LNCaP clone FGC (cell line): ENCODE measurements around the gene PFKFB2.

Experiments used
- DNase-seq: peaks from one replicate; pipeline ENCODE4 v3.0.0-alpha.2; 2011; ENCODE audit warnings: low read depth
- H3K4me3 ChIP-seq: 2 replicates; pipeline ENCODE4 v1.5.1; 2011; ENCODE audit warnings: mild to moderate bottlenecking, low read depth, low read length, control low read depth
- CTCF ChIP-seq: IDR thresholded peaks from 2 replicates; pipeline ENCODE4 v1.5.1; 2012; ENCODE audit warnings: mild to moderate bottlenecking; ENCODE audit not compliant: control insufficient read depth, insufficient read depth; ENCODE audit errors: extremely low read depth

PFKFB2 gene

GRCh38 chr1:207018707-207019106 is 34.4 kb upstream of the PFKFB2 start:
- DNase-seq, result no peak
- no peak for TF ChIP-seq CTCF
- H3K4me3 ChIP-seq, result no peak overlapping the region

- no peak for TF ChIP-seq CTCF
- DNase-seq, result no peak
- no peak overlapping the region for H3K4me3 ChIP-seq
Measured at GRCh38 chr1:207019161-207019560, 33.9 kb upstream of the PFKFB2 start.

GRCh38 chr1:207019661-207020060 is 33.4 kb upstream of the PFKFB2 start:
- no peak for TF ChIP-seq CTCF
- no peak for DNase-seq
- H3K4me3 ChIP-seq, result no peak overlapping the region

GRCh38 chr1:207020065-207020708 is 32.9 kb upstream of the PFKFB2 start:
- H3K4me3 ChIP-seq, result no peak overlapping the region
- TF ChIP-seq CTCF, result no peak
- DNase-seq, result no peak

- no peak for DNase-seq
- no peak for TF ChIP-seq CTCF
- H3K4me3 ChIP-seq, result no peak overlapping the region
Measured at GRCh38 chr1:207020709-207021107, 32.4 kb upstream of the PFKFB2 start.

- no peak for TF ChIP-seq CTCF
- no peak for DNase-seq
- H3K4me3 ChIP-seq, result no peak overlapping the region
Measured at GRCh38 chr1:207021139-207021861, 31.8 kb upstream of the PFKFB2 start.
